ENCODE data around the gene ASB2. TPM values are rescaled to one million over a fixed set of nuclear protein-coding genes. Genes with fewer than 3 reads are reported as not detected.

ASB2 gene
- total and polyA plus RNA-seq, 2 of the 8 experiments (the other 6 are each of a cell fraction or from before 2014, with no cell fraction given): 1.0 to 2.1 TPM

DNA sequence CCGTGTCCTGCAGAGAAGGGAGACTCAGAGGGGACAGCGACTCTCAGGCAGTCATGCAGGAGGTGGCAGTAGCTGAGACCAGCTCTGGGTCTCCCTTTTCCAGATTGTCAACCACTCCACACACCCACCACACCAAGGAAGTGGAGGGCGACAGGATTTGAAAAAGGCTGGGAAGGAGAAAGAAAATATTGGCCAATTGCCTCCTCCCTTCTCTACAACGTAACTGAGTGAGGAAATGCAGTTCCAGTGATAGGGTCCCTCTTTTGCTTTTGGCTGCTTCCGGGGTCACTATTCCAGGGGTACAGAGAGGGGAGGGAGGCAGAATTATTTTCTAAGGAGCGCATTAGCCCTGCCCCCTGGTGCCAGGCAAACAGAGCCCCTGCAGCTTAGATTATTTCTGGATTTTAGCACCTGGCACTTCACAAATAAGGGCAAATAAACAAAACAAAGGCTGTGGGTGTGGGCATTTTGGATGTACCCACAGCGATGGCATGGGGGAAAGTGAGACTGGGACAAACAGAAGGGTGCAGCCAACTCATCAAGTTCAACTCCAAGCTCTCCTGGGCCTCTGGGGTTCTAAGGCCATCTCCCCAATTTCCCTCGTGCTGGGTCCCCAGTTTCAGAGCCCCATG, 20.4 kb downstream of the ASB2 start (continued):
- TF ChIP-seq, protein P1, sequence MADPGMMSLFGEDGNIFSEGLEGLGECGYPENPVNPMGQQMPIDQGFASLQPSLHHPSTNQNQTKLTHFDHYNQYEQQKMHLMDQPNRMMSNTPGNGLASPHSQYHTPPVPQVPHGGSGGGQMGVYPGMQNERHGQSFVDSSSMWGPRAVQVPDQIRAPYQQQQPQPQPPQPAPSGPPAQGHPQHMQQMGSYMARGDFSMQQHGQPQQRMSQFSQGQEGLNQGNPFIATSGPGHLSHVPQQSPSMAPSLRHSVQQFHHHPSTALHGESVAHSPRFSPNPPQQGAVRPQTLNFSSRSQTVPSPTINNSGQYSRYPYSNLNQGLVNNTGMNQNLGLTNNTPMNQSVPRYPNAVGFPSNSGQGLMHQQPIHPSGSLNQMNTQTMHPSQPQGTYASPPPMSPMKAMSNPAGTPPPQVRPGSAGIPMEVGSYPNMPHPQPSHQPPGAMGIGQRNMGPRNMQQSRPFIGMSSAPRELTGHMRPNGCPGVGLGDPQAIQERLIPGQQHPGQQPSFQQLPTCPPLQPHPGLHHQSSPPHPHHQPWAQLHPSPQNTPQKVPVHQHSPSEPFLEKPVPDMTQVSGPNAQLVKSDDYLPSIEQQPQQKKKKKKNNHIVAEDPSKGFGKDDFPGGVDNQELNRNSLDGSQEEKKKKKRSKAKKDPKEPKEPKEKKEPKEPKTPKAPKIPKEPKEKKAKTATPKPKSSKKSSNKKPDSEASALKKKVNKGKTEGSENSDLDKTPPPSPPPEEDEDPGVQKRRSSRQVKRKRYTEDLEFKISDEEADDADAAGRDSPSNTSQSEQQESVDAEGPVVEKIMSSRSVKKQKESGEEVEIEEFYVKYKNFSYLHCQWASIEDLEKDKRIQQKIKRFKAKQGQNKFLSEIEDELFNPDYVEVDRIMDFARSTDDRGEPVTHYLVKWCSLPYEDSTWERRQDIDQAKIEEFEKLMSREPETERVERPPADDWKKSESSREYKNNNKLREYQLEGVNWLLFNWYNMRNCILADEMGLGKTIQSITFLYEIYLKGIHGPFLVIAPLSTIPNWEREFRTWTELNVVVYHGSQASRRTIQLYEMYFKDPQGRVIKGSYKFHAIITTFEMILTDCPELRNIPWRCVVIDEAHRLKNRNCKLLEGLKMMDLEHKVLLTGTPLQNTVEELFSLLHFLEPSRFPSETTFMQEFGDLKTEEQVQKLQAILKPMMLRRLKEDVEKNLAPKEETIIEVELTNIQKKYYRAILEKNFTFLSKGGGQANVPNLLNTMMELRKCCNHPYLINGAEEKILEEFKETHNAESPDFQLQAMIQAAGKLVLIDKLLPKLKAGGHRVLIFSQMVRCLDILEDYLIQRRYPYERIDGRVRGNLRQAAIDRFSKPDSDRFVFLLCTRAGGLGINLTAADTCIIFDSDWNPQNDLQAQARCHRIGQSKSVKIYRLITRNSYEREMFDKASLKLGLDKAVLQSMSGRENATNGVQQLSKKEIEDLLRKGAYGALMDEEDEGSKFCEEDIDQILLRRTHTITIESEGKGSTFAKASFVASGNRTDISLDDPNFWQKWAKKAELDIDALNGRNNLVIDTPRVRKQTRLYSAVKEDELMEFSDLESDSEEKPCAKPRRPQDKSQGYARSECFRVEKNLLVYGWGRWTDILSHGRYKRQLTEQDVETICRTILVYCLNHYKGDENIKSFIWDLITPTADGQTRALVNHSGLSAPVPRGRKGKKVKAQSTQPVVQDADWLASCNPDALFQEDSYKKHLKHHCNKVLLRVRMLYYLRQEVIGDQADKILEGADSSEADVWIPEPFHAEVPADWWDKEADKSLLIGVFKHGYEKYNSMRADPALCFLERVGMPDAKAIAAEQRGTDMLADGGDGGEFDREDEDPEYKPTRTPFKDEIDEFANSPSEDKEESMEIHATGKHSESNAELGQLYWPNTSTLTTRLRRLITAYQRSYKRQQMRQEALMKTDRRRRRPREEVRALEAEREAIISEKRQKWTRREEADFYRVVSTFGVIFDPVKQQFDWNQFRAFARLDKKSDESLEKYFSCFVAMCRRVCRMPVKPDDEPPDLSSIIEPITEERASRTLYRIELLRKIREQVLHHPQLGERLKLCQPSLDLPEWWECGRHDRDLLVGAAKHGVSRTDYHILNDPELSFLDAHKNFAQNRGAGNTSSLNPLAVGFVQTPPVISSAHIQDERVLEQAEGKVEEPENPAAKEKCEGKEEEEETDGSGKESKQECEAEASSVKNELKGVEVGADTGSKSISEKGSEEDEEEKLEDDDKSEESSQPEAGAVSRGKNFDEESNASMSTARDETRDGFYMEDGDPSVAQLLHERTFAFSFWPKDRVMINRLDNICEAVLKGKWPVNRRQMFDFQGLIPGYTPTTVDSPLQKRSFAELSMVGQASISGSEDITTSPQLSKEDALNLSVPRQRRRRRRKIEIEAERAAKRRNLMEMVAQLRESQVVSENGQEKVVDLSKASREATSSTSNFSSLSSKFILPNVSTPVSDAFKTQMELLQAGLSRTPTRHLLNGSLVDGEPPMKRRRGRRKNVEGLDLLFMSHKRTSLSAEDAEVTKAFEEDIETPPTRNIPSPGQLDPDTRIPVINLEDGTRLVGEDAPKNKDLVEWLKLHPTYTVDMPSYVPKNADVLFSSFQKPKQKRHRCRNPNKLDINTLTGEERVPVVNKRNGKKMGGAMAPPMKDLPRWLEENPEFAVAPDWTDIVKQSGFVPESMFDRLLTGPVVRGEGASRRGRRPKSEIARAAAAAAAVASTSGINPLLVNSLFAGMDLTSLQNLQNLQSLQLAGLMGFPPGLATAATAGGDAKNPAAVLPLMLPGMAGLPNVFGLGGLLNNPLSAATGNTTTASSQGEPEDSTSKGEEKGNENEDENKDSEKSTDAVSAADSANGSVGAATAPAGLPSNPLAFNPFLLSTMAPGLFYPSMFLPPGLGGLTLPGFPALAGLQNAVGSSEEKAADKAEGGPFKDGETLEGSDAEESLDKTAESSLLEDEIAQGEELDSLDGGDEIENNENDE (IDR thresholded peaks at IDR 0.05; ENCODE audit: insufficient replicate concordance, low read length): no peak
- no peak for TF ChIP-seq SP4 (IDR thresholded peaks at IDR 0.05; ENCODE audit: low read length)
